CD4-positive, alpha-beta T cell treated with Interferon gamma for 1 hour (primary cell): ENCODE results near the gene SLC38A3.

Source experiments
- DNase-seq: peaks from one replicate; pipeline ENCODE4 v3.0.0-alpha.2; 2020

SLC38A3 gene

GRCh38 chr3:50169232-50169832, 35.7 kb upstream of the SLC38A3 start:
- no peak for DNase-seq

GRCh38 chr3:50169858-50170257, 35.2 kb upstream of the SLC38A3 start:
- DNase-seq, result no peak

DNA sequence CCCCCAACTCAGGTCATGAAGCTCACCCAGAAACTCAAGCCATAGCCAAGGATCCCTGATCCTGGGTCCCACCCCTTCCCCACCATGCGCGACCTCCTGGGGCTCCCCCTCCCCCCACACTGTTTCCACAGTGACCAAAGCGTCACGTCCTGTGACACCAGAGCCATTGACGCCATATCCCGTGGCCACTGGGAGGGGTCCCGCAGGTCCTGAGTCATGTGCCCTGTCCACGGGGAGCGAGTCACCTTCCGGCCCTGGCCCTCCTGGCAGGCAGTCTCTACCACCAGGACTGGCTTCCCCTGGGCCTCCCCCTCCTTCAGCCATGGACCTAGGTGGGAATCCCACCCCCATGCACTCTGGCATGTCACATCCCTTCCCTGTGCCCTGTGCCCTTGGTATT, 34.4 kb upstream of the SLC38A3 start:
- DNase-seq, result peak; percentile 56

DNA sequence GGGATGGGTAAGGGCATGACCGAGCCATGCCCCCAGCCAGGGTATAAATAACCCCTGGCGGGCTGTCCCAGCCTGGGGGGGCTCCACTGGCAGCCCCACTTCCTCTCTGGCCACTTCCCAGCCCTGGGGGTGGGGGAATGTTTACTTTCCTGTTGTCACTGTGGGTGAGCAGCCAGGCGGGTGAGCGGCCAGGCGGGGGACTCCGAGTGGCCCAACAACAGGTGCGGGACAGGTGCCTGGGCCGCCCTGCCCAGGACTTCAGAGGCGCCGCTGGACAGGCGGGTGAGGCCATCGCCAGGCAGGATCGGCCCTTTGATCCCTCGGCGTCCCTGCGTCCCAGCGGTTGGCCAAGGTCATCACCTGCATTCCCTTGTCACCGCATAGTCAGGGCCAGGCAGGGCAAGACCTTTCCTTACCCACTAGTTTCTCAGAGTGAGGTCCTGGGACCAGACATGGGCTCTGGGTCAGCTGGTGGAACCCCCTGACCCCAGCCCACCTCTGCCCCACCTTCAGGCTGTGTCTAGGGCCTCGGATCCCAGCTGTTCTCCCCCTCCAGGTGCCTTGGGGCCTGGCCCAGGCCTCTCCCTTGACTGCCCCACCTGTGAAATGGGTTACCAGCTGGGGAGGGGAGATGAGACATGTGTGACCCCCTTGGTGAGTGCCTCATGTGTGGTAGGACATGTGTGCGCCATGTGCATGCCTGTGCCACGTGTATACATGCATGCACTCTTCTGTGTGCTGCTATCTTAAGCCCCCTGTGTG, 33.4 kb upstream of the SLC38A3 start:
- no peak for DNase-seq

- no peak for DNase-seq
These were observed 32.3 kb upstream of the SLC38A3 start for GRCh38 chr3:50172626-50173220.

DNA sequence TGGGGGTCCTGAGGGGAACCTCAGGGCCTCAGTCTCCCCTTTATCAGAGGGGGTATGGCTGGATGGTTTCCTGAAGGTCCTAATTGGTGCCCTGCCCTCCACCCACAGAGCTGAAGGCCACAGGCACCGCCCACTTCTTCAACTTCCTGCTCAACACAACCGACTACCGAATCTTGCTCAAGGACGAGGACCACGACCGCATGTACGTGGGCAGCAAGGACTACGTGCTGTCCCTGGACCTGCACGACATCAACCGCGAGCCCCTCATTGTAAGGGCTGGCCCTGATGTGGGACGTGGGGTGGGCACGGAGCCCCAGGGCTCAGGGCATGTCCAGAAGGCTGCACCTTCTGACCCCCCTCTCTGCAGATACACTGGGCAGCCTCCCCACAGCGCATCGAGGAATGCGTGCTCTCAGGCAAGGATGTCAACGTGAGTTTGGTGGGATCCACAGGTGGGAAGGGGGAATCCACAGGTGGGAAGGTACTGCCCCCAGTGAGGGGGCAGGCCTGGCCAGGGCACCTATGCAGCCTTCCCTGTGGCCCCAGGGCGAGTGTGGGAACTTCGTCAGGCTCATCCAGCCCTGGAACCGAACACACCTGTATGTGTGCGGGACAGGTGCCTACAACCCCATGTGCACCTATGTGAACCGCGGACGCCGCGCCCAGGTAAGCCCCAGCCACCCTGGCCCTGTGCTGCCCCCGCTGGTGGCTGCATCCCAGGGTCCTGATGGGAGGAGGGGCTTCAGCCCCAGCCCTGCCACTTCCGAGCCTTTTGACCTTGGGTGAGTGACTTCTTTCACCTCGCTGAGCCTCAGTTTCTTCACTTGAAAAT, 31.2 kb upstream of the SLC38A3 start:
- no peak for DNase-seq

- DNase-seq, result no peak
These were observed 30.6 kb upstream of the SLC38A3 start for GRCh38 chr3:50174517-50174895.

DNA sequence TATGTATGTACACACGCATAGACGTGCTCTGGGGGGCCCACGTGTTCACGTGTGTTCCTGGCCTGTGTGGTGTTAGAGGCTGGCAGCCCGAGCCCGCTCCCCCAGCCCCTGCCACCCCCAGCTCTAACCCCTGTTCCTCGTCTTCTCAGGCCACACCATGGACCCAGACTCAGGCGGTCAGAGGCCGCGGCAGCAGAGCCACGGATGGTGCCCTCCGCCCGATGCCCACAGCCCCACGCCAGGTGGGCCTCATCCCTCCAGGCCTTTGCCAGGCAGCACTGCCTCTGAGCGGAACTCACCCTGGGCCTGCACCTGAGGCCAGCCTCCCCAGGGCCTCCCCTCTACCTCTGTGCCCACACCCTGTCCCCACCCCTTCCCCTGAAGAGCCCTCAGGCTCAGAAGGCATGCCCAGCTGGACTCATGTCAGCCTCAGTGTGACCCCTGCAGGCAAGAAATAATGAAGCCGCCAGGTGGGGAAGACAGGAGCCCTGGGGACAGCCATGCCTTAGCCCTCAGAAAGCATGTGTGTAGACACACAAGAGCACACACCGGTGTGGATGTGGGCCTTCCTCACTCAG, 30.0 kb upstream of the SLC38A3 start:
- no peak for DNase-seq

DNA sequence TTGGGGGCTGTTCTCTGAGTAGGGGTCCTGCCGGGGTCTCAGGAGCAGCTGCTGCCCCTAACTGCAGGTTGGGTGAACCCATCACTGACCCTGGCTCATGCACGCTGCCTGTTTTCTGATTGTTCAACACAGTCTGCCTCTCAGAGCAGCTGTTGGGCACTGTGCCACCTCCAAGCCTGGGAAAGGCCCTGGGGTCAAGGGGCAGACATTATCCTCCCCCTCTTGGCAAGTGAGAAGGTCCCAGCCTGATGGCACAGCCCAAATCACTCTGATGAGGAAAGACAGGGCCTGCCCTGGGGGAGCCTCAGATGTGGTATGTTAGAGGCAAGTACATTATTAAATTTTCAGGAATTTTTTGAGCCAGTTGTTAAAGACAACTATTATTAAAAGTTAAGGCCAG, 27.7 kb upstream of the SLC38A3 start:
- DNase-seq, result no peak

DNA sequence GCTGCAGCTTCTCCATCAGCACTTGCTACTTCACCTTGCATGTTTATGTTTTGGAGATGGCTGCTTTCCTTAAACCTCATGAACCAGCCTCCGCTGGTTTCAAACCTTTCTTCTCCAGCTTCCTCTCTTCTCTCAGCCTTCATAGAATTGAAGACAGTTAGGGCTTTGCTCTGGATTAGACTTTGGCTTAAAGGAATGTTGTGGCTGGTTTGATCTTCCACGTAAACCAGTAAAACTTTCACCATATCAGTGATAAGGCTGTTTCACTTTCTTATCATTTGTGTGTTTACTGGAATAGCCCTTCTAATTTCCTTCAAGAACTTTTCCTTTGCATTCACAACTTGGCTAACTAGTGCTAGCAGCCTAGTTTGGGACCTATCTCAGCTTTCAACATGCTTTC, 25.4 kb upstream of the SLC38A3 start:
- no peak for DNase-seq

GRCh38 chr3:50181985-50182384, 23.1 kb upstream of the SLC38A3 start:
- no peak for DNase-seq

DNA sequence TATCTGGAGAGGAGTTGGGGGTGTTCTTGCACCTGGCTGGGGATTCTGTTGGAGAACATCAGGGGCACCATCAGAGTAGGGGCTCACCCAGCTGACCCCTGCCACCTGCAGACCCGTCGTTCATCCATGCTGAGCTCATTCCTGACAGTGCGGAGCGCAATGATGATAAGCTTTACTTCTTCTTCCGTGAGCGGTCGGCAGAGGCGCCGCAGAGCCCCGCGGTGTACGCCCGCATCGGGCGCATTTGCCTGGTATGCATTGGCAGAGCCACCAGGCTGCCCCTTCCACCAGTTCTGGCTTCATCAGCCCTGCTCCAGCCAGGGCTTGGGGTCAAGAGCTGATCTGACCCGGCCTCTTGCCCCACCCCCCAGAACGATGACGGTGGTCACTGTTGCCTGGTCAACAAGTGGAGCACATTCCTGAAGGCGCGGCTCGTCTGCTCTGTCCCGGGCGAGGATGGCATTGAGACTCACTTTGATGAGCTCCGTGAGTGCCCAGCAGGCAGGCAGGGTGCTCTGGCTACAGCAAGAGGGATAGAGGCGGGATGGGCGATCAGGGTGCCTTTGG, 22.5 kb upstream of the SLC38A3 start:
- DNase-seq, result no peak

DNA sequence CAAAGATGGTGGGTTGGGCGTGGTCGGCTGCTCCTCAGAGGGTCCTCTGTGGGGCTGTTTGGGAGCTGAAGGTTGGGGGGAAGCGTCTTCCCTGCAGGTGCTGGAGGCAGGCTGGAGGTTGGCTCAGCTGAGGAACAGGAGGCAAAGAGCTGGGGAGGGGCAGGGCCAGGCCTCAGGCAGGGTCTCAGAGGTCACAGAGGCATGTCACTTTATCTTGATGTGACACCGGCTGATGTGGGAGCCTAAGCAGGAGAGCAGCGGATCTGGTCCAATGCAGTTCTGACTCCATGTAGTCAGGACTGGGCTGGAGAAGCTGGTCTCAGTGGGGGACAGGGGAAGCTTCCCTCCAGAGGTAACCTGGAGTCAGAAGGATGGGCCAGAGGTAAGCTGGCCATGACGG, 21.3 kb upstream of the SLC38A3 start:
- DNase-seq, result no peak

DNA sequence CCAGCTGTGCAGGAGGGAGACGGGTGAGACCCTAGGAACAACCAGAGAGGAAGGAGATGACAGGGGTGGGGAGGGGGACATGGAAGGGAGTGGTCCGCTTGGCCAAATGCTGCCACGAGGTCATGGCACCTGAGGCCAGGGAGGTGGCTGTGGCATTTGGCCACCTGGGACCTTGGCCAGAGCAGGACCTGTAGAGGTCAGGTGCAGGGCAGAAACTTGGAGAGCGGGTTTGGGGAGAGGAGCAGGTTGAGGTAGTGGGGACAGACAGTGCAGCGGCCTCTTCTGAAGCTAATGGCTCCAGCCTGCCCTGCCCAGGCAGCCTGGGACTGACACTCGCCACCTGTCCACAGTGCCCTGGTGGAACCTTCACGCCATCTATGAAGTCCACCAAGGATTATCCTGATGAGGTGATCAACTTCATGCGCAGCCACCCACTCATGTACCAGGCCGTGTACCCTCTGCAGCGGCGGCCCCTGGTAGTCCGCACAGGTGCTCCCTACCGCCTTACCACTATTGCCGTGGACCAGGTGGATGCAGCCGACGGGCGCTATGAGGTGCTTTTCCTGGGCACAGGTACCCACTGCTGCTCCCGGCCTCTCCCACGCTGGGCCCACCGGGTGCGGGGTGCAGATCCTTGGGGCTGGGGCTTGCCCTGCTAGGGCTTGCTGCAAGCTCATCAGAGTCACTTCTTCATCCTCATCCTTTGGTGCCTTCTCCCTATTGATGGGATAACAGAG, 20.7 kb upstream of the SLC38A3 start:
- no peak for DNase-seq

DNA sequence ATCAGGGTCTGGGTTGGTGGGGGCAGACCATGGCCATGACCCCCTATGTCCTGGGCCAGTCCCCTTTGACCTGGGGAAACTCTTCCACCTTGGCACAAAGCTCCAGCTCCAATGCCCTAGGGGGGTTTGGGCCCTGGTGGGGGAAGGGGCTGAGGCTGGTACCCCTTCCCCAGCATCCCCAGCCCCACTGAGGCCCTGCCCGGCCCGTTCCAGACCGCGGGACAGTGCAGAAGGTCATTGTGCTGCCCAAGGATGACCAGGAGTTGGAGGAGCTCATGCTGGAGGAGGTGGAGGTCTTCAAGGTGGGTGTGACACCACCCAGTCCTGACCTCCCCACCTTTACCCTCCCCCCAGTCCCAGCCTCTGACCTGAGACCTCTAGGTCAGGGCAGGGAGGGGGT, 19.8 kb upstream of the SLC38A3 start:
- no peak for DNase-seq

DNA sequence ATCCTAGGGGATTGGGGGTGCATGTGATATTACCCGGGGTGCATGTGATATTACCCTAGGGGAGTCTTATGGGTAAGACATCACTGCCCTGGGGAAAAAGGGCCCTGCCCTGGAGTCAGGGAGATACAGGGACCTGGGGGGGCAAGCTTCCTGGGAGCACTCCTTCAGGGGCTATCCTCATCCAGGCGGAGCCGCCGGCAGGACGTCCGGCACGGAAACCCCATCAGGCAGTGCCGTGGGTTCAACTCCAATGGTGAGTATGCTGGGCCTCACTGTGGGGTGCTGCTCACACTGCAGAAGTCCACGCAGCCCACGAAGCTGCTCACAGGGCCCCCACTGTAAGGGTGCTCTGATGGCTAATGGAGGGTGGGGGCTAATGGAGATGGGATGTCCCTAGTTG, 19.0 kb upstream of the SLC38A3 start:
- DNase-seq, result no peak

DNA sequence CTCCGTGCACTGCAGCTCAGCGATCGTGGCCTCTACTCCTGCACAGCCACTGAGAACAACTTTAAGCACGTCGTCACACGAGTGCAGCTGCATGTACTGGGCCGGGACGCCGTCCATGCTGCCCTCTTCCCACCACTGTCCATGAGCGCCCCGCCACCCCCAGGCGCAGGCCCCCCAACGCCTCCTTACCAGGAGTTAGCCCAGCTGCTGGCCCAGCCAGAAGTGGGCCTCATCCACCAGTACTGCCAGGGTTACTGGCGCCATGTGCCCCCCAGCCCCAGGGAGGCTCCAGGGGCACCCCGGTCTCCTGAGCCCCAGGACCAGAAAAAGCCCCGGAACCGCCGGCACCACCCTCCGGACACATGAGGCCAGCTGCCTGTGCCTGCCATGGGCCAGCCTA, 17.3 kb upstream of the SLC38A3 start:
- no peak for DNase-seq

- DNase-seq, result peak; percentile 13
These were observed 15.8 kb upstream of the SLC38A3 start for GRCh38 chr3:50189274-50189673.

DNA sequence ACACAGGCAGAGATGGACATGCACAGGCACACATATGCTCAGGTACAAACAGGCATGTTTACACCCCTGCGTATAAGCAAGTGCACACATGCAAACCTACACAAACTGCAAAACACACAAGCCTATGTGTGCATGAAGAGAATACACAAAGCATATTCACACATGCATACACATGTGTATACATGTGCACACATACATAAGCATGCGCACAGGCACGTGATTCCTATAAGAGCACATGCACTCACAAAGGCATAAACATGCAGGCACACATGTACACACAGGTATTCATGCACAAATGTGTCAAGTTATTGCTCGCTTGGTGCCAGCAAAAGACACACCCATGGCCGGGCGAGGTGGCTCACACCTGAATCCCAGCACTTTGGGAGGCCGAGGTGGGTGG, 15.1 kb upstream of the SLC38A3 start:
- DNase-seq, result no peak

GRCh38 chr3:50190936-50191660, 14.0 kb upstream of the SLC38A3 start, which contains the start of gene GNAT1:
Gene GNAT1, plus strand, starts transcription at chr3:50191610. Its CDS starts 116 bp downstream, at chr3:50191726.
- DNase-seq, result no peak

DNA sequence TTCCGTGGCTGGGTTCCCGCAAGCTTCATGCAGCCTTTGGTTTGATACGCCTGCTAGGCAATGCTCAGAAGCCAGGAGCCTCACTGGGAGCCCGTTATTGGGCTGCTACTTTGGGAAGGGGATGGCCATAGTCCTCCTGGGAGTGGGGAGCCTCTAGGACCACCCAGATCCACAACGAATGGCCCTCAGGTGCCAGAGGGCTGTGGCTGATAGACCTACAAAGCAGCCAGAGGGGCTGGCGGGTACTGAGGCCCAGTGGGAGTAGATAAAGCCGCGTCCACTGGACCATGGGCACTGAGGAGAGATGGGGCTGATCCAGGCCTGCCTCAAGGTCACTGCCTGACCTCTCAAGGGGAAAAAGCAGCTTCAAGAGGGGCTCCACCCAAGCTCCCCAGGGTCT, 12.9 kb upstream of the SLC38A3 start:
- no peak for DNase-seq
